Endothelial cell (in vitro differentiated cells): ENCODE results near the gene SIGMAR1. TPM values are rescaled to one million over a fixed set of nuclear protein-coding genes. Genes with fewer than 3 reads are reported as not detected.

ENCODE experiments used
- DNase-seq: peaks from one replicate; pipeline ENCODE4 v3.0.0; 2021; ENCODE audit warnings: low spot score
- H3K27ac Mint-ChIP-seq: one replicate; pipeline ENCODE4 v1.8.0; 2021; ENCODE audit warnings: mixed read lengths, inconsistent platforms; ENCODE audit not compliant: unreplicated experiment
- H3K27me3 Mint-ChIP-seq: one replicate; pipeline ENCODE4 v1.8.0; 2021; ENCODE audit warnings: mild to moderate bottlenecking, moderate library complexity, mixed read lengths, inconsistent platforms; ENCODE audit not compliant: unreplicated experiment
- H3K36me3 Mint-ChIP-seq: one replicate; pipeline ENCODE4 v1.8.0; 2021; ENCODE audit warnings: mild to moderate bottlenecking, low read depth, mixed read lengths, inconsistent platforms; ENCODE audit not compliant: unreplicated experiment
- H3K4me1 Mint-ChIP-seq: one replicate; pipeline ENCODE4 v1.8.0; 2021; ENCODE audit warnings: mild to moderate bottlenecking, mixed read lengths, inconsistent platforms; ENCODE audit not compliant: unreplicated experiment
- H3K4me3 Mint-ChIP-seq: one replicate; pipeline ENCODE4 v1.8.0; 2021; ENCODE audit warnings: mild to moderate bottlenecking, mixed read lengths, inconsistent platforms; ENCODE audit not compliant: unreplicated experiment
- H3K9me3 Mint-ChIP-seq: one replicate; pipeline ENCODE4 v1.8.0; 2021; ENCODE audit warnings: mixed read lengths, inconsistent platforms; ENCODE audit not compliant: unreplicated experiment
- CTCF ChIP-seq: fragments of 200-600 bp; sonication (generic); IDR thresholded peaks from one replicate; pipeline ENCODE4 v1.5.0; 2021; ENCODE audit warnings: antibody characterized with exemption; ENCODE audit not compliant: unreplicated experiment
- total RNA-seq: library from RNA; stranded (reverse); fragmentation: NEBNext Ultra II Directional; extraction: Animal tissue kit (Norgen Biotek cat#: 25700); gene quantifications from one replicate; pipeline ENCODE4 v1.2.1, GENCODE V29; 2021; ENCODE audit not compliant: unreplicated experiment

SIGMAR1 gene
- total RNA-seq, 1 donor from 2014 or later: 25.9 TPM

GRCh38 chr9:34684145-34684544, 46.6 kb upstream of the SIGMAR1 start:
- no peak overlapping the region for H3K4me3 Mint-ChIP-seq
- no peak overlapping the region for H3K27ac Mint-ChIP-seq
- no peak for DNase-seq
- no peaks in the 10 kb centered on the region for H3K4me1 Mint-ChIP-seq
- no peaks in the 10 kb centered on the region for H3K36me3 Mint-ChIP-seq
- H3K27me3 Mint-ChIP-seq: peaks cover 12% of the 10 kb centered on the region
- no peak for TF ChIP-seq CTCF
- H3K9me3 Mint-ChIP-seq: no peaks in the 10 kb centered on the region

GRCh38 chr9:34675869-34676268, 38.3 kb upstream of the SIGMAR1 start:
- TF ChIP-seq CTCF: no peak
- H3K27me3 Mint-ChIP-seq: peaks cover 5% of the 10 kb centered on the region
- no peak overlapping the region for H3K27ac Mint-ChIP-seq
- H3K9me3 Mint-ChIP-seq: no peaks in the 10 kb centered on the region
- H3K4me3 Mint-ChIP-seq: no peak overlapping the region
- no peaks in the 10 kb centered on the region for H3K4me1 Mint-ChIP-seq
- H3K36me3 Mint-ChIP-seq: no peaks in the 10 kb centered on the region
- no peak for DNase-seq

GRCh38 chr9:34675048-34675714, 37.6 kb upstream of the SIGMAR1 start:
- Mint-ChIP-seq H3K4me3 (no peak overlapping the region), H3K36me3 (no peaks in the 10 kb centered on the region), H3K9me3 (no peaks in the 10 kb centered on the region), H3K4me1 (no peaks in the 10 kb centered on the region), H3K27me3 (peaks cover 5% of the 10 kb centered on the region), H3K27ac (no peak overlapping the region)
- peak; percentile 89 for DNase-seq
- peak; percentile 59 for TF ChIP-seq CTCF

GRCh38 chr9:34674440-34674839, 36.9 kb upstream of the SIGMAR1 start:
- H3K9me3 Mint-ChIP-seq: no peaks in the 10 kb centered on the region
- H3K4me3 Mint-ChIP-seq: no peak overlapping the region
- no peak for DNase-seq
- peaks cover 5% of the 10 kb centered on the region for H3K36me3 Mint-ChIP-seq
- H3K27ac Mint-ChIP-seq: no peak overlapping the region
- TF ChIP-seq CTCF: no peak
- no peaks in the 10 kb centered on the region for H3K4me1 Mint-ChIP-seq
- peaks cover 5% of the 10 kb centered on the region for H3K27me3 Mint-ChIP-seq

- DNase-seq: no peak
- no peaks in the 10 kb centered on the region for H3K4me1 Mint-ChIP-seq
- H3K27ac Mint-ChIP-seq: no peak overlapping the region
- peaks cover 5% of the 10 kb centered on the region for H3K27me3 Mint-ChIP-seq
- H3K36me3 Mint-ChIP-seq: peaks cover 14% of the 10 kb centered on the region
- TF ChIP-seq CTCF: no peak
- H3K9me3 Mint-ChIP-seq: peaks cover 4% of the 10 kb centered on the region
- no peak overlapping the region for H3K4me3 Mint-ChIP-seq
These were observed 33.7 kb upstream of the SIGMAR1 start for GRCh38 chr9:34671307-34671706.
